Islet of Langerhans (tissue), 1 donor: ENCODE data around the gene CTAGE9.
"Not testable (repeated sequence)": the region's sequence is repeated elsewhere in the genome, so short reads cannot be mapped to it uniquely, and the experiment has no call there.

Experiments used
- FAIRE-seq: peaks from one replicate; lab custom pipeline; 2011; peaks lifted over from hg19 to GRCh38; lab: Jason Lieb, UNC

CTAGE9 gene

DNA sequence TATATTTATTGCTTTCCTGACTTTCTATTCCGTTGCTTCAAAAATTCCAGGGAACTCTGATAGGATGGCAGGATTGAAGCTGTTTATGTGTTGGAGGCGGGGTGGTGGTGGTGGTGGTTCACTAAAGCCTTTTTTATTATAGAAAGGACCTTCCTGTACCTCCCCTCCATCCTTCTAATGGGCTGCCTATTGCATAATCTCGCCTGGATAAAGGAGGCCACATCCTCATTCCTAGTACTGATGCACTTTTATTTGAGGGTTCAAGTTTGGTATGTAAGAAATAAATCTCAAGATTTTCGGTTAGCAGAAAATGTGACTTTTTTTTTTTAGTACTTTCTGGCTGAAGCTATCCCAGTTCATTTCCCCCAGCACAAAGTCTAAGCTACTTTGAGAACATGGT is 18.7 kb upstream of the CTAGE9 start:
- no peak for FAIRE-seq

DNA sequence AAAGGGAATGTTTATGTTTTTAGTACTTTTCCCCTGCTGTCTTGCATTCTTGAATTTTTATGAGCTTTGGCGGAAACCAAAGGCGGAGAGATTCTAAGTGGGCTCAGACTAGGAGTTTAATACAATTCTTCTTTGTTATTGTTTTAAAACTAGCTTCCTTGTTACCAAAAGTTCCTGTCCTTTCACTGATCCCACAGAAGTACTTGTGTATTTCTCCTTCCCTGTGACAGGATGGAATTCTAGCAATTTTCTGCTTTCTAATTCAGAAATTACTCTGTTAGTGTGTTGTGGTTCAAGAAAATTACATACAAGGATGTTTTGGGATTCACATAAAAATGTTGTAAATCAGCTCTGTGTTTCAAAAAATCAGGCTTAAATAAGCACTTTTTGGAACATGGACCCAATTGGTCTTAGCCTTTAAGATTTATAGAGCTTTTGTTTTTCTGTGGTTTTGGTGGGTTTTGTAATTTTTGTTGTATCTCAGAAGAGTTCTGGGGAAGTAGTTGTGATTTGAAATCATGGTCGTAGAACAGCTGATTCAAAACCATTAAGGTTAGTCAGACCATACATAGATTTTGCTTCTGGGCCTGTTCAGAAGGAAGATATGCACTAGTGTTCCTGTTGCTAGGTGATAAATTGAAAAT is 17.6 kb upstream of the CTAGE9 start:
- no peak for FAIRE-seq

DNA sequence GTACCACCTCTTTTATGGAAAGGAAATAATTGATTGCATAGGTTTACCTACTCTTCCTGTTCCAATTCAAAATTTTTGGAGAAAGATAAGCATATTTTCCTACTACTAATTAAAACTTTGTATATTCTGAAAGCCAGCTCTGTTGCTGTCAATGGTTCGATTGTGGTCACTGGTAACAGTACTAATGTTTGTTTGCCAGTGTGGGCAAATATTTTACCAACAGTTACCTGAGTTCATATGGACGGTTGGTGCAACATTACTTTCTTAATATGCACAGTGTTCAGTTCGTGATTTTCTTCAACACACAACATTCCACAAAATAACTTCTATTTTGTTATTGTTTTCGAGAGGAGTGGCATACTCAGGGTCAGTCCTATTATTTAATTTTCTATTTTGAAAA is 17.1 kb upstream of the CTAGE9 start:
- FAIRE-seq: no peak

DNA sequence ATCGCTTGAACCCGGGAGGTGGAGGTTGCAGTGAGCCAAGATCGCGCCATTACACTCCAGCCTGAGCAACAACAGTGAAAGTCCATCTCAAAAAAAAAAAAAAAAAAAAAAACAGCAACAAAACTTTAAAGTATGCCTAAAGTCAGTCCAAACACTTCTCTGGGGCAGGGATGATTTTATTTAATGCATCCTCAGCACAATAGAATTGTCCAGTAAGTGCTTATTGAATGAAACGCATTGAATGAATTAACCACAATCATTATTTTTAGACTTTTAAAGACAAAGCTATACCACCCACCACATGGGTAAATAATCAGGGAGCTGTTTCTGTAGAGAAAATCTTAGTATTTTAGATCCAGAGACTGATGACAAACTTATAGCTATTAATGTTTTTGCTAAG is 16.6 kb upstream of the CTAGE9 start:
- FAIRE-seq: no peak

DNA sequence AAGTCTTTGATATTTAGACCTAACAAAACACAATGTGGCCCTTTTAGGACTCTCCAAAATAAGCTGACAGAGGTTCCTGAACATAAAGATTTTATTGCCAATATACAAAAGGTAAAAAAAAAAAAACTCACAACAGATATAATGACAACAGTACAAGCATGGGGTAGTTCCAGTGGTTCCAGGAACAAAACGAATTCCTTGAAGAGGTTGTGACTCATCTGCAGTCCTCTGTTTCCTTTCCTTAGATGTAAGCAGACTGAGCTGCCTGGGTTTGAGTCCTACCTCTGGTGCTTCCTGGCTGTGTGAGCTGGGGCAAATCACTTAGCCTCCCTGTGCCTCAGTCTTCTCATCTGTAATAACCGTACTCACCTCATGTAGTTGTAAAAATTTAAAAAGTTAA is 13.3 kb upstream of the CTAGE9 start:
- no peak for FAIRE-seq

DNA sequence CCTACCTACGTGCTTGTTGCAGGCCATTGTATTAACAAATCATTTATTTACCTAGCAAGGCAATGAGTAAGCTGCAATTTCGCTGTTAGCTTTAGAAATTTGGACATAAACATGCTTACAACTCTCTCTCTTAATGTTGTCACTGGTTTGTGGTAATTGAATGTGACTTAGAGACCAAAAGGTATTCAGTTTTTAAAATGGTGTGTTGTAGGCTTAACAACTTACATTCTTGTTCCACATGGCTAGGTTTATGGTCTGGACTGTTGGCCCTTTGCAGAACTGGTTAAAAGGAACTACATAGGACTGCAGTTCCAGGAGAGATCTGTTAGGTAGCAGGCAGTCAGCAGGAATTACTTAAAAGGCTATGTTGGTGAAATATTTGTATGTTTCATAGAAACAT is 10.3 kb upstream of the CTAGE9 start:
- no peak for FAIRE-seq

DNA sequence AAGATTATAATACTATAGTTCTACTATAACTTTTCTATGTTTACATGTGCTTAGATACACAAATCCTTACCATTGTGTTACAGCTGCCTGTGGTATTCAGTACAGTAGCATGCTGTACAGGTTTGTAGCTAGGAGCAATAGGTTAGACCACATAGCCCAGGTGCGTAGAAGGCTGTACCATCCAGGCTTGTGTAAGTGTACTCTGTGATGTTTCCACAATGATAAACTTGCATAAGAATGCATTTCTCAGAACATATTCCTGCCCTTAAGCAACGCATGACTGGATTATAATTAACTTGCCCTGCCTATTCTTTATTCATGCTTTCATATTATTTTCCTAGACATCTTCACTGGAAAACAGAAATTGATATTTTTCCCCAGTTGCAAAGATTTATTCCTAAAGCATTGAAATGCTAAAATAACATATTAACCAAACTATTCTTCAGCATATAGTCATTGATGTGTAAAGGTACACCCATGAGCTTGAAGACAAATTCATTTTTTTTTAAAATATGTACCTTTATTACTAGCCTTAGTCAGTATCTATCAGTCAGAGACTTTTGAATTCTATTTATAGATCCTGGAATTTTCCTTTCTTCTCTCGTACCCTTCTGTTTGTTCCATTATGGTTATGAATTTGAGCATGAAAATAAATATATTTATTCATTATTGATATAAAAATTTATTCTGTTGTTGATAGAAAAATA is 7.2 kb upstream of the CTAGE9 start:
- no peak for FAIRE-seq

DNA sequence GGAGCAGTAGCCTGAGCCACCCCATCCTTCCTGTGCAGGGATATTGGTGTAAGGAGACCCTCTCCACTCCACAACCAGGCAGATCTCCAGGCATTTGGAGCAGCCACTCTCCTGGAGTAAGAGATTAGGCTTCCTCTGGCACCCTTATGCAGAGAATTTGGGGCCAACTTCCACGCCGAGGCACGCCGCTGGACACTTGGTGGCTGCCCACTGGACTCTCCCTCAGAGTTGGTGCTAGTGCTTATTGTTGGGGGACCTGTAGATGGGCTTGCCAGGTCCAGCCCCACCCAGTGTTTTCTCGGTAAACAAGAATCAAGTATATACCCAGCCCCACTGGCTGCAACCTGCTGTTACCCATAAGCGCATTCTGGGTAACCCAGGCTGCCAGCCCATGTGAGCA is 4.8 kb upstream of the CTAGE9 start:
- not testable (repeated sequence) for FAIRE-seq

DNA sequence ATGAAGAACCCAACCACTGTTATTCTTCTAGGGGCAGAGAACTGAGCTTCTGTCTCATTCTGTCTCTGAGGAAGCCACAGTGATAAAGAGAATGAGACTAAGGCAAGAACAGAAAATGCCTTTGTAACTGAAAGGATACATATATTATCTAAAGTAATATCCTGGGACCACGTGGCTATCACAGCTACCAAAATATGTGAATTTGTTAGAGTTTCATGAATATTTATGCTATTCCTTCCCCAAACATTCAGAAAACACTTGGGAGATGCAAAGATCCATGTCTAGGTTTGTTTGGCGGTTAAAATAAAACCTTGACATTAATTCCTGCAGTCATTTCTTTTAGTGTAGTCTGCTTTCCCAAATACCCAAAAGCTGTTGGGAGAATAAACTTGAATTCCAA is 6.9 kb downstream of the CTAGE9 start:
- not testable (repeated sequence) for FAIRE-seq

DNA sequence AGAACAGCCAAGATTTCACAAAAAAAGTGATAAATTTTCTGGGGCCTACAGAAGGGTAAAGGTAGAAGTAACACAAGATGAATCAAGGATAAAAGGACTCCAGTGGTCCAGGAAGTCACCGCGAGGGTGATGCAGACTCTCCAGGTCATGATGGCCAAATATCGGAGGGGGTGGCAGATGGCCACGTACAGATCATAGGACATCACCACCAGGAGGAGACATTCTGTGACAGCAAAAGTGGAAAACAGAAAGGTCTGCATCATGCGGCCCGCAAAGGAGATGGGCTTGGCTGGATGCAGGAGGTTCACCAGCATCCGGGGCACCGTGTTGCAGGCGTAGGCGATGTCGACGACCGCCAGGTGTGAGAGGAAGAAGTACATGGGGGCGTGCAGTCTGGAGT is 10.0 kb downstream of the CTAGE9 start:
- not testable (repeated sequence) for FAIRE-seq

DNA sequence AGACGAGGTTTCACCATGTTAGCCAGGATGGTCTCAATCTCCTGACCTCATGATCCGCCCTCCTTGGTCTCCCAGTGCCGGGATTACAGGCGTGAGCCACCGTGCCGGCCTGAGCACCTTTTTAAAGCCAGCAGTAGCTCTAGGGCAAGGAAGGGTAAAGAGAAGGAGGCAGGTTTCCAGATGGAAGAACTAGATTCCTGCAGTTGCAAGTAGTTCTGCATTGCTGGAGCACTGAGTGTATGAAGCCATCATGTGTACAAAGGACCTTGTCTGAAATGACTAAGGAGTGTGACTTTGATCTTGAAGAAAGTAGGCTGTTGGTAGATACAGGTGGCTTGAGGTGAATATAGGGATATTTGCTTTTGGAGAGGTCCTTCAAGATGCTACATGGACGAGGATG is 13.9 kb downstream of the CTAGE9 start:
- FAIRE-seq: no peak

DNA sequence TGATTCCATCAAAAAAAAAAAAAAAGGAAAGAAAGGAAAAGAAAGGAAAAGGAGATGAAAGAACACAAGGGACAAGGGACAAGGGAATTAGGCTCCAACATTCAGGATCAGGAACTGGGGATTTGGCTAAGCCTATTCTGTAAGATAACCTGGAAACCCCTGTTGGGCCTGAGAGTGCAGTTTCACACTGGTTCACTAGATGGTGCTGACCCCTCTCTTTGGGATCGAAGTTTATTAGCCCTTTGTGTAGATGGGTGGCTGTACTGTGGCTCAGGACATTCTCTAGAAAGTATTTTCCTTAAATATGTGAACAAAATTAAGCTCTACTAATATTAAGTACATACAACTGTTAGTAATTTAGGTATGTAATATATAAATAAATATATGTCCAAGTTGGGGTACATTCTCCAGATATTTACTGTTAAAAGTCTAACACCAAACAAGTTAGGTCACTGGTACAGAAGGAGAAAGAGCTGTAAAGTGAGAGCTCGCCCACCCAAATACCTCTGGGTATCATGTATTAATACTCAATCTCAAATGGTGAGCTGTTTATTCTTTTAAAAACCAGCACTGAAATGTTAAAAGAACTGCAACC is 15.9 kb downstream of the CTAGE9 start:
- FAIRE-seq: no peak

DNA sequence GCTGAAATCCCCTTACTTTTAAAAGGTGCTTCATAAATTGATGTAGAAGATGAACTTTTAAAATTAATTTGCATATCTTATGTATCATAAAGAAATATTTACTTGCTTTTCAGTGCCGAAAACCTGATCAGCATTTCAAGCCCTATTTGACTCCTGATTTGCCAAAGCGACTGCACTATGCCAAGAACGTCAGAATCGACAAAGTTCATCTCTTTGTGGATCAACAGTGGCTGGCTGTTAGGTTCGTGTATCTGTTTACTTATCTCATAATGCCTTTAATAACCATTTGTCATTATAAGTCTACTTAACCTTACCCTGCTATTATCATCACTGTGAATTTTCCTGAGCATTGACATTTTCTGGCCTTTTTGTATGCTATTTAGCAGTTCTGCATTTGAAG is 17.4 kb downstream of the CTAGE9 start:
- peak; percentile 27 for FAIRE-seq

DNA sequence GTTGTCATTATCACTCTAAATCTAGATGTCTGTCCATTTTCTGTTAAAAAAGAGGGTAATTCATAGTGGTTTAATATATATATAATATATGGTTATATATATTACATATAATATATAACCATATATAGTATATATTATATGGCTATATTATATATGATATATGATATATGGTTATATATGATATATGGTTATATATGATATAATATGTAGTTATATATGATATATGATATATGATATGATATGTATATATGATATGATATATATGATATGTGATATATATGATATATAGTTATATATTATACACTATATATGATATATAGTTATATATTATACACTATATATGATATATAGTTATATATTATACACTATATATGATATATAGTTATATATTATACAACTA is 18.2 kb downstream of the CTAGE9 start:
- no peak for FAIRE-seq

DNA sequence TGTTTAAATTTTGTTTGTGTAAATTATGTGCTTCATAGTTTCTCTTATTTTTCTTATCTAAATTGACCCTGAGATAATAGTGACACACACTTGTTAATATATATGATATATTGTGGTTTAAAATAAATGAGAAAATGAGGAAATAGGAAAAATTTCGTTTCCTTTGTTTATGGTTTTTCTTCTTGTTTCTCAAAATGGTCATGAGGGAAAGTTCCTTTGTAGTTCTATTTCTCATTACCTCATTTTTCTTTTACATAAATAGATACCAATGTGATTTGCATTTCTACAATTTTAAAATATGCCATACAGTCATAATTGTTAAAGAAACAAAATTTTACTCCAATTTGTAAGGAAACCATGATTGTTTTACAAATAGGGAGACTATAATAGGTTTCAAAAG is 18.8 kb downstream of the CTAGE9 start:
- no peak for FAIRE-seq

DNA sequence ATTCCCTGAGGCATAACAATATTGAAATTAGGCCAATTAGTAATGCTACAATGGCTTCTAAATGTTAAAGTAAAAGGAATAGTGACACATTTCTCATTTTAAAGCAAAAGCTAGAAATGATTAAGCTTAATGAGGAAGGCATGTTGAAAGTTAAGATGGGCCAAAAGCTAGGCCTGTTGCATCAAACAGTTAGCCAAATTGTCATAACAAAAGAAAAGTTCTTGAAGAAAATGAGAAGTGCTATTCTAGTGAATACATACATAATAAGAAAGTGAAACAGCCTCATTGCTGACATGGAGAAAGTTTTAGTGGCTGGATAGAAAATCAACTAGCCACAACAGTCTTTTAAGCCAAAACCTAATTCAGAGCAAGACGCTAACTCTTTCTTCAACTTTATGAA is 22.5 kb downstream of the CTAGE9 start:
- FAIRE-seq: no peak

DNA sequence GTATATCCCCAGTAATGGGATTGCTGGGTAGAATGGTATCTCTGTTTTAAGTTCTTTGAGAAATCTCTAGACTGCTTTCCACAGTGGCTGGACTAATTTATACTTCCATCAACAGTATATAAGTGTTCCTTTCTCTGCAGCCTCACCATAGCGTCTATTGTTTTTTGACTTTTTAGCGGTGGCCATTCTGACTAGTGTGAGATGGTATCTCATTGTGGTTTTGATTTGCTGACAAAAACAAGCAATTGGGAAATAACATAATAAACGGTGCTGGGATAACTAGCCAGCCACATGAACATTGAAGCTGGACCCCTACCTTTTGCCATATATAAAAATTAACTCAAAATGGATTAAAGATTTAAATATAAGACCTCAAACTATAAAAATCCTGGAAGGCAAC is 23.8 kb downstream of the CTAGE9 start:
- FAIRE-seq: no peak

DNA sequence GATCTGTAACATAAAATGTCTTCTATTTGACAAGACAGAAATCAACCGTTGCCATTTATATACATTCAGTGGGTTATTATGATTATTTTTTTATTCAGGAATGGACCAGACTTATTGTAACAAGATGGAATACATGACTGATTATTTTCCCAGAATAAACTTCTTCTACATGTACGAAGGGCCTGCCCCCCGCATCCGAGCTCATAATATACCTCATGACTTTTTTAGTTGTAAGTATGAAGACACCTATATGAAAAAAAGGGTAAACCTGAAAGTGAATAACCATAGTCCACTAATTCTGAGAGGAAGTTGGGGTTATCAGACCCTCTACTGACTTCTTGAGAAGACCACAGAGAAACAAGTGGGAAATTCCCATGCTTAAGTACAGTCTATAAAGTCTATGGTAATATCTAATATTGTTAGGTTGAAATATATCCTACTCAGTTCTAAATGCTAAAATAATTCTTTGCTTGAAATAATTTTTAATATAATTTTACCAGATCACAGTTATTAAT is 25.5 kb downstream of the CTAGE9 start:
- FAIRE-seq: no peak

DNA sequence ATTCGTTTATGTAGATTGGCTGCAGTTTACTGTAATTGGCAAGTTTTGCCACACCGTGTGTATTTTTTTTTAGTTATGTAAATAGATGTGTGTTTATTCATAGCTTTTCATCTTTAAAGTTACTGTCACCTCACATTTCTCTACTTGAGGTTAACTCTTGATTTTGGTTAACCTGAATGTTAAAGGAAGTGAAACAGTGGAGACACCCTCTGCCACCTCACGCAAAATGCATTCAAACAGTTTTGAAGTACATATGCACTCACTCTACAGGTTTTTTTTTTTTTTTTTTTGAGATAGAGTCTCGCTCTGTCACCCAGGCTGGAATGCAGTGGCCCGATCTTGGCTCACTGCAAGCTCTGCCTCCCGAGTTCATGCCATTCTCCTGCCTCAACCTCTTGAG is 27.3 kb downstream of the CTAGE9 start:
- FAIRE-seq: no peak

DNA sequence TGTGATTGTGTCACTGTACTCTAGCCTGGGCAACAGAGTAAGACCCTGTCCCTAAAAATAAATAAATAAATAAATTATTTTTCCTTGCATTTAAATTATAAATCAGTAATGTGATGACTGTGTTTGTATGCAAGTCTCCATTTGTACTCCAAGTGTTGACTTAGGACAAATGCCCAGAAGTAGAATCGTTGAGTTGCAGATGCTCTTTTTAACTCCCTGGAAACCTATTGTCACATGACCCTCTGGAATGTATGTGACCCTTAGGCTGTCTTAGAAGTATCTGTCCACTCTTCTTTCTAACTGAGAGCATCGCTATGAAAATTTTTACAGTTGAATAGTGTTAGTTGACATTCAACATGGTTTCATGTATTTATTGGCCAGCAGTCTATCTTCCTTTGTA is 28.4 kb downstream of the CTAGE9 start:
- FAIRE-seq: no peak

DNA sequence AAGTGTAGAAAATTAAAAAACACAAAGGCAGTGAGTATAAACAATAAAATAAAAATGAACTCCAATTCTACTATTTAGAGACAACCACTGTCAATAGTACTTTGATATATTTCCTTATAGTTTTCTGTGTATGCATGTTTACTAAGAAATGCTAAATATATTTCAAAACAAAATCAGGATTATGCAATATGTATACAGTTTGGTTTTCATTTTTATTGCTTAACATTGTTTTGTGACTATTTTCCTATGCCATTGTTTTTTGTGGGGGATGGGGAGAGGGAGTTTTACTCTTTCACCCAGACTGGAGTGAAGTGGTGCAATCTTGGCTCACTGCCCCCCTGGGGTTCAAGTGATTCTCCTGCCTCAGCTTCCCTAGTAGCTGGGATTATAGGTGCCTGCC is 29.2 kb downstream of the CTAGE9 start:
- FAIRE-seq: no peak

DNA sequence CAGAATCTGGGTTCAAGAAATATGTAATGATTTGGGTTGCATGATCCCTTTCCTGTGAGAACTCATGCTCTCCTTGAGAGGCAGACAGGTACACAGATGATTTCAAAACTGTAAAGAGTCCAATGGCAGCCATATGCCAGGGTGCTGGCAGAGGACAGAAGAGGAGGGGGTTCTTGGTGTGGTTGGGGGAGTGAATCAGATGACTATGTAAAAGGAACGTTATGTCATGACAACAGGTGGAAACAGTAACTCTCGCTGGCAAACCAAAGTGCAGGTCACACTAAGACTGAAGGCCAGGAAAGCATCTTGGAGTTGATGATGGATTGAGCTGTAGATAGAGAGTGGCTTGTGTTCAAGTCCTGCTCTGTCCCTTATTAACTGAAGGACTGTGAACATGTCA is 29.9 kb downstream of the CTAGE9 start:
- no peak for FAIRE-seq

DNA sequence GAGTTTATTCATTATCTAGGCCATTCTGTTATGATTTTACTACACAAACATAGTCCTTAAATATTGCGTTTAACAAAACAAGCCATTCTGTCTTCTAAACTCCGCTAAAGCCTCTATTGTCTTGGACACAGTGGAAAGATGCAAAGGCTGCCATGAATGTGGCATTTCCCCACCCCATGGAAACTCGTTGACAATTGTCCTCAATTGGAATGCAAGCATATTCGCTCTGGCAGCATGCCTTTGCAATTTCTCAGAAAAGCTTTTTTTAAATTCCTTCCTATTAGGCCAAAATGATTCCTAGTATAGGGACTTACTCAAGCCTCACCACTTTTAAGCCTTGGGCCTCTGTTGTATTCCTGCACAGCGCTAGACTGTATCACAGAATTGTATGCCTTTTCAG is 32.4 kb downstream of the CTAGE9 start:
- no peak for FAIRE-seq

DNA sequence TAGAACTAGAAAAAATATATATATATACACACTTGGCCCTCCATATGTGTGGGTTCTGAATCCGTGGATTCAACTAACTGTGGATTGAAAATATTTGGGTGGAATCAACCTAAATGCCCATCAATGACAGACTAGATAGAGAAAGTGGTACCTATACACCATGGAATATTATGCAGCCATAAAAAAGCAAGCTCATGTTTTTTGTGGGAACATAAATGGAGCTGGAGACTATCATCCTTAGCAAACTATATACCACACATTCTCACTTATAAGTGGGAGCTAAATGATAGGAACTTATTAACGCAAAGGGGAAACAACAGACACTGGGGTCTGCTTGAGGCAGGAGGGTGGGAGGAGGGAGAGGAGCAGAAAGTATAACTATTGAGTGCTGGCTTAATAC is 37.6 kb downstream of the CTAGE9 start:
- no peak for FAIRE-seq
